Activated gamma-delta T cell treated with Interleukin-2 at 50 U/mL for 16 hours (primary cell): ENCODE measurements around the gene PBX3.

Experiments
- DNase-seq: peaks from one replicate; pipeline ENCODE4 v3.0.0-alpha.2; 2020

Gene PBX3

GRCh38 chr9:125747053-125747764 is at the start of gene PBX3:
PBX3 (plus strand) TSS chr9:125747373.
- peak; percentile 35 for DNase-seq

- DNase-seq: no peak
Observed at GRCh38 chr9:125699870-125700269, 47.3 kb upstream of the PBX3 start.

GRCh38 chr9:125700791-125701190 is 46.4 kb upstream of the PBX3 start:
- no peak for DNase-seq

GRCh38 chr9:125701351-125701750 is 45.8 kb upstream of the PBX3 start:
- no peak for DNase-seq

GRCh38 chr9:125703662-125704061 is 43.5 kb upstream of the PBX3 start:
- no peak for DNase-seq

GRCh38 chr9:125705893-125706292 is 41.3 kb upstream of the PBX3 start:
- DNase-seq: no peak

- peak; percentile 93 for DNase-seq
Observed at GRCh38 chr9:125706651-125707471, 40.3 kb upstream of the PBX3 start, which contains the start of gene MAPKAP1. MAPKAP1 (minus strand) TSS chr9:125707208; CDS start chr9:125672574, 34,634 bp downstream.

- DNase-seq: no peak
Observed at GRCh38 chr9:125707472-125707804, 39.7 kb upstream of the PBX3 start.

GRCh38 chr9:125726456-125727132 is 20.6 kb upstream of the PBX3 start:
- no peak for DNase-seq

- DNase-seq: no peak
Observed at GRCh38 chr9:125730168-125730567, 17.0 kb upstream of the PBX3 start.

GRCh38 chr9:125732562-125732961 is 14.6 kb upstream of the PBX3 start:
- no peak for DNase-seq

- DNase-seq: no peak
Observed at GRCh38 chr9:125739436-125739835, 7.7 kb upstream of the PBX3 start.

GRCh38 chr9:125742657-125743056 is 4.5 kb upstream of the PBX3 start:
- DNase-seq: no peak

GRCh38 chr9:125743682-125744428 is 3.3 kb upstream of the PBX3 start:
- no peak for DNase-seq

- no peak for DNase-seq
Observed at GRCh38 chr9:125744616-125745015, 2.6 kb upstream of the PBX3 start.

- no peak for DNase-seq
Observed at GRCh38 chr9:125745018-125745417, 2.2 kb upstream of the PBX3 start.

GRCh38 chr9:125745682-125746016 is 1.5 kb upstream of the PBX3 start:
- DNase-seq: no peak

- peak; percentile 91 for DNase-seq
Observed at GRCh38 chr9:125746017-125746773, 978 bp upstream of the PBX3 start.

GRCh38 chr9:125746774-125747052 is 460 bp upstream of the PBX3 start:
- DNase-seq: no peak

- peak; percentile 16 for DNase-seq
Observed at GRCh38 chr9:125747765-125748445, 732 bp downstream of the PBX3 start.

GRCh38 chr9:125748446-125749099 is 1.4 kb downstream of the PBX3 start:
- no peak for DNase-seq
